HFFc6 (cell line): ENCODE measurements around the gene MEF2A. TPM values are rescaled to one million over a fixed set of nuclear protein-coding genes. Genes with fewer than 3 reads are reported as not detected.

Experiments used
- DNase-seq: peaks from one replicate; pipeline ENCODE4 v3.0.0-alpha.2; 2018
- H3K27ac Mint-ChIP-seq: 2 replicates; pipeline ENCODE4 v1.8.0; 2020; ENCODE audit warnings: mild to moderate bottlenecking, mixed read lengths
- H3K27me3 Mint-ChIP-seq: 2 replicates; pipeline ENCODE4 v1.8.0; 2021; ENCODE audit warnings: mild to moderate bottlenecking, moderate library complexity, mixed read lengths; ENCODE audit not compliant: insufficient read depth
- H3K36me3 Mint-ChIP-seq: 2 replicates; pipeline ENCODE4 v1.8.0; 2021; ENCODE audit warnings: low read depth, mixed read lengths
- H3K4me1 Mint-ChIP-seq: 2 replicates; pipeline ENCODE4 v1.8.0; 2020; ENCODE audit warnings: low read depth, mixed read lengths
- H3K4me3 Mint-ChIP-seq: 2 replicates; pipeline ENCODE4 v1.8.0; 2020; ENCODE audit warnings: mild to moderate bottlenecking, moderate library complexity, mixed read lengths
- H3K9me3 Mint-ChIP-seq: 2 replicates; pipeline ENCODE4 v1.8.0; 2020; ENCODE audit warnings: mild to moderate bottlenecking, mixed read lengths
- total RNA-seq, 6 experiments: library from RNA; stranded (reverse); fragmentation: NEBNext Ultra II Directional; extraction: Animal tissue kit (Norgen Biotek cat#: 25700); gene quantifications; 2 replicates in 1 of 6; 3 replicates in 5 of 6; pipeline ENCODE4 v1.2.3, GENCODE V29; 2021
- TF ChIP-seq, protein P1 (sequence below): fragments of 200-600 bp; sonication (generic); IDR thresholded peaks from 2 replicates; pipeline ENCODE4 v1.5.0; 2021; ENCODE audit warnings: antibody characterized with exemption, mild to moderate bottlenecking

Gene MEF2A
- total RNA-seq, 6 experiments from 2014 or later: 22.8 to 25.8 (median 24.0) TPM

DNA sequence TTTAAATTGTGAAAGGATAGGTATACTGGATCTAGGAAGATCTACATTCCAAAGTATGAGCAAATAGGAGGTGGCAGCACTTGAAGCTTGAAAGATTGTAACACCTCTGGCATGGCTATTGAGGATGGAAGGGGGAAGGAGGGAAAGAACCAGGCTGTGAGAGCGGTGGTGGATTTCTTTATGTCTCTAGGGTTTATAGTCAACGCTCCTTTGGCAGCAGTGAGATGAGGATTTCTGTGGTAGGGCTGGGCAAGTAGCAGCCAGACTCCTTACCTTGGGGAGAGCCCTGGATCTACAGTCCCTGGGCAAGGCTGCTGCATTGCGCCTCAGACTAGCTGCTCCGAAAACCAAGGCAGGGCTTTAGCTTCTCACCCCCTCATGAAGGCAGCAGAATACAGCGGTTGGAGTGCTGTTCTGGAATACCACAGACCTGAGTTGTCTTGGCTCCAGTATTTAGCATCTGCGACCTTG is 53.2 kb downstream of the MEF2A start:
- Mint-ChIP-seq H3K27ac (peak overlapping the region; percentile 67), H3K4me1 (peaks cover 68% of the 10 kb centered on the region), H3K9me3 (no peaks in the 10 kb centered on the region), H3K4me3 (peak overlapping the region; percentile 60), H3K36me3 (peaks cover 2% of the 10 kb centered on the region), H3K27me3 (no peaks in the 10 kb centered on the region; the same call in 1 of the 2 replicates)
- DNase-seq: peak; percentile 30
- TF ChIP-seq, protein P1, sequence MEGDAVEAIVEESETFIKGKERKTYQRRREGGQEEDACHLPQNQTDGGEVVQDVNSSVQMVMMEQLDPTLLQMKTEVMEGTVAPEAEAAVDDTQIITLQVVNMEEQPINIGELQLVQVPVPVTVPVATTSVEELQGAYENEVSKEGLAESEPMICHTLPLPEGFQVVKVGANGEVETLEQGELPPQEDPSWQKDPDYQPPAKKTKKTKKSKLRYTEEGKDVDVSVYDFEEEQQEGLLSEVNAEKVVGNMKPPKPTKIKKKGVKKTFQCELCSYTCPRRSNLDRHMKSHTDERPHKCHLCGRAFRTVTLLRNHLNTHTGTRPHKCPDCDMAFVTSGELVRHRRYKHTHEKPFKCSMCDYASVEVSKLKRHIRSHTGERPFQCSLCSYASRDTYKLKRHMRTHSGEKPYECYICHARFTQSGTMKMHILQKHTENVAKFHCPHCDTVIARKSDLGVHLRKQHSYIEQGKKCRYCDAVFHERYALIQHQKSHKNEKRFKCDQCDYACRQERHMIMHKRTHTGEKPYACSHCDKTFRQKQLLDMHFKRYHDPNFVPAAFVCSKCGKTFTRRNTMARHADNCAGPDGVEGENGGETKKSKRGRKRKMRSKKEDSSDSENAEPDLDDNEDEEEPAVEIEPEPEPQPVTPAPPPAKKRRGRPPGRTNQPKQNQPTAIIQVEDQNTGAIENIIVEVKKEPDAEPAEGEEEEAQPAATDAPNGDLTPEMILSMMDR: no peak

DNA sequence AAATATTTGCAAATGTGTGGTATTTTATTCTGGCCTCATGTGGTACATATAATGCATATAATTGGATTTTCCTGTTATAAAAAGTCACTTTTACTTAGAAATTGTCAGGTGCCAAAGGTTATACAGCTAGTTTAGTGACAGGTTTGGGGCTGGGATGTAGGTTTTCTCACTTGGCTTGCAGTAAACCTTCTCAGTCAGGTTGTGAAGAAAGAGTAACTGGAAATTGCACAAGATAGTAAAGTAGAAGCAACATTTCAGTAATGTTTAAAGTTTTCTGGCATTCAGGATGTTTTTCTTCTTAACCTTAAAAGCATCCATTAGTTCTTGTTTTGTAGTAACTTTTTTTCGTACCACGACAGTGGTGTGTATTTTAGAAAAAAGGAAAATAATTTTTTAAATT is 53.9 kb downstream of the MEF2A start:
- TF ChIP-seq, protein P1: no peak
- no peaks in the 10 kb centered on the region for H3K9me3 Mint-ChIP-seq
- peaks cover 61% of the 10 kb centered on the region for H3K4me1 Mint-ChIP-seq
- H3K36me3 Mint-ChIP-seq: peaks cover 8% of the 10 kb centered on the region
- H3K4me3 Mint-ChIP-seq: no peak overlapping the region
- peak overlapping the region; percentile 67; the same call in 1 of the 2 replicates for H3K27ac Mint-ChIP-seq
- H3K27me3 Mint-ChIP-seq: no peaks in the 10 kb centered on the region; the same call in 1 of the 2 replicates
- DNase-seq: no peak

DNA sequence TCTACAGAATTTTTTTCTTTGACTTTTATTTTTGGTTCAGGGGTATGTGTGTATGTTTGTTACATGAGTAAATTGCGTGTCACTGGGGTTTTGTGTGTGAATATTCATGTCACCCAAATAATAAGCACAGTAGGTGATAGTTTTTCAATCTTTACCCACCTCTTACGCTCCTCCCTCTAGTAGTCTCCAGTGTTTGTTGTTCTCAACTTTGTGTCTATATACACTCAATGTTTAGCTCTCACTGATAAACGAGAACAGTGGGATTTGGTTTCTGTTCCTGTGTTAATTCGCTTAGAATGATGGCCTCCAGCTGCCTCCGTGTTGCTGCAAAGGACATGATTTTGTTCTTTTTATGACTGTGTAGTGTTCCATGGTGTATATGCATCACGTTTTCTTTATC is 54.4 kb downstream of the MEF2A start:
- Mint-ChIP-seq H3K4me3 (no peak overlapping the region), H3K27me3 (no peaks in the 10 kb centered on the region), H3K4me1 (peaks cover 58% of the 10 kb centered on the region), H3K27ac (no peak overlapping the region; the same call in 1 of the 2 replicates), H3K9me3 (peaks cover 5% of the 10 kb centered on the region; the same call in 1 of the 2 replicates), H3K36me3 (peaks cover 13% of the 10 kb centered on the region)
- no peak for DNase-seq
- TF ChIP-seq, protein P1: no peak

DNA sequence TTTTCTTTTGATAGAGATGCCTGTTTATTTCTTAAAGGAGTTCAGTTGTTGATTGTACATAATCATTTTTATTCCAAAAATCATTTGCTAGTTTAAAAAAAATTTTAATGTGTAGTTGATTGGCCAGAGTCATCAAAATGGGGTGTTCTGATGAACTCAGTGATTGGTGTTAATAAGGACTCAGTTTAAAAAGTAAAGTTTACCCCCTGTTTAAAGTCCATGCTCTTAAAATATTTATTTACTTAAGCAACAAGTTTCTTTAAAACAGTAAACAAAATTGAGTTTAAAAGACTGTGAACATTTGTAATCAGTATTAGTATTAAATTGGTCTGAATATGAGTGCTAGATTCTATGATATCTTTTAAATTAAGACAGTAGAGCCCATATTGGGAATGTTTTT is 56.0 kb downstream of the MEF2A start:
- Mint-ChIP-seq H3K27me3 (no peaks in the 10 kb centered on the region), H3K4me1 (peaks cover 62% of the 10 kb centered on the region), H3K36me3 (peaks cover 29% of the 10 kb centered on the region), H3K4me3 (no peak overlapping the region), H3K27ac (no peak overlapping the region), H3K9me3 (peaks cover 9% of the 10 kb centered on the region; the same call in 1 of the 2 replicates)
- no peak for DNase-seq
- TF ChIP-seq, protein P1: no peak

DNA sequence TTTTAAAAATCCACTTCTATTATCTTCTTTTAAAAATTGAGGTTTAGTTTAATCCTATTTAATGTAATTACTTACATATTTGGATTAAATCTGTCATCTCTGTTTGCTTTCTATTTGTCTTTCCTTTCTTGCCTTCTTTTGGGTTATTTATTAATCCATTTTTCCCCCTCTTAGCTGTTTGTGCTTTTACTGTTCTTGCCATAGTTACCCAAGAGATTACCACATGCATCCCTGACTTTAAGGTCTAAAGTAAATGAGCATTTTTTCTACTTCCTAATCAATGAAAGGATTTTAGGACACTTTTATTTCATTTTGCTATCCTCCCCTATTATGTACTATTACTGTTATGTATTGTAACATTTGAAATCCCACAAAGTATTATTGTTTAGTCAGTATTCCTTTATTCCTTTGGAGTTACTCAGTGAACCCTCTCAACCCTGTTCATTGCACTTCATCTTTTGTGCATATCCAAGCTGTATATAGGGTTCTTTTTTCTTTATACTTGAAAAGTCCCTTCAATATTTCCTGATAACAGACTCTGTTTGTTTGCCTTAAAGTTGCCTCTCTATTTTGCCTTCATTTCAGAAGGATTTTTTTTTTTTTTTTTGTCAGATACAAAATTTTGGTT is 62.7 kb downstream of the MEF2A start:
- DNase-seq: no peak
- no peak overlapping the region for H3K4me3 Mint-ChIP-seq
- H3K27me3 Mint-ChIP-seq: no peaks in the 10 kb centered on the region
- H3K36me3 Mint-ChIP-seq: peaks cover 32% of the 10 kb centered on the region
- peaks cover 9% of the 10 kb centered on the region; the same call in 1 of the 2 replicates for H3K9me3 Mint-ChIP-seq
- TF ChIP-seq, protein P1: no peak
- peaks cover 38% of the 10 kb centered on the region for H3K4me1 Mint-ChIP-seq
- no peak overlapping the region for H3K27ac Mint-ChIP-seq
